ENCODE data around the gene PTPRE. TPM values are rescaled to one million over a fixed set of nuclear protein-coding genes. Genes with fewer than 3 reads are reported as not detected.

PTPRE gene
- total RNA-seq, 3 donors from 2014 or later (not counting 1 experiment from before 2014, with no cell fraction given) = 274 to 280 (median 275) TPM

- no peaks in the 10 kb centered on the region for H3K27me3 Mint-ChIP-seq (ENCODE audit: low read depth in 2 of 2)
- no peak overlapping the region for H3K27ac ChIP-seq (ENCODE audit: low read length)
- peak; percentile 72 to 80 for DNase-seq
- H3K4me3 ChIP-seq (ENCODE audit: low read length) = no peak overlapping the region
- H3K9me3 Mint-ChIP-seq = no peaks in the 10 kb centered on the region
- no peaks in the 10 kb centered on the region for H3K36me3 ChIP-seq (ENCODE audit: control insufficient read depth, insufficient read depth, low read length)
- intact Hi-C loops (cut with micrococcal nuclease) = loop anchor here (1.0 kb wide), 3 partner anchors 12 to 115 kb away; no protein-coding TSS in a partner anchor
- H3K36me3 Mint-ChIP-seq = no peaks in the 10 kb centered on the region
- peaks cover 6% of the 10 kb centered on the region for H3K4me1 ChIP-seq (ENCODE audit: control insufficient read depth, insufficient read depth, low read length)
- H3K4me3 Mint-ChIP-seq = no peak overlapping the region
- H3K4me1 Mint-ChIP-seq = peaks cover 0 to 14% of the 10 kb centered on the region in 2 donors
- ATAC-seq = peak; percentile 88 to 97 (median 97)
- H3K9me3 ChIP-seq (ENCODE audit: control insufficient read depth, insufficient read depth, low read length) = no peaks in the 10 kb centered on the region
- peak; percentile 92 for TF ChIP-seq CTCF (IDR thresholded peaks at IDR 0.05)
- H3K27me3 ChIP-seq (ENCODE audit: control insufficient read depth, insufficient read depth, low read length) = no peaks in the 10 kb centered on the region
- H3K27ac Mint-ChIP-seq = peak overlapping the region in 1 of 2 donors; percentile 53
- WGBS (ENCODE audit: insufficient coverage) = 60% methylated on average over 4 of the region's 5 CpGs
Measured at GRCh38 chr10:128035557-128035973, 128.7 kb downstream of the PTPRE start.

GRCh38 chr10:128036011-128036615, 129.2 kb downstream of the PTPRE start:
- H3K4me3 Mint-ChIP-seq = no peak overlapping the region
- H3K4me1 Mint-ChIP-seq = peaks cover 0 to 14% of the 10 kb centered on the region in 2 donors
- H3K9me3 Mint-ChIP-seq = no peaks in the 10 kb centered on the region
- TF ChIP-seq CTCF (IDR thresholded peaks at IDR 0.05) = no peak
- ATAC-seq (no peak), DNase-seq (no peak)
- H3K27ac Mint-ChIP-seq = peak overlapping the region in 1 of 2 donors; percentile 53
- no peaks in the 10 kb centered on the region for H3K9me3 ChIP-seq (ENCODE audit: control insufficient read depth, insufficient read depth, low read length)
- H3K27me3 Mint-ChIP-seq (ENCODE audit: low read depth in 2 of 2) = no peaks in the 10 kb centered on the region
- no peaks in the 10 kb centered on the region for H3K27me3 ChIP-seq (ENCODE audit: control insufficient read depth, insufficient read depth, low read length)
- no peak overlapping the region for H3K27ac ChIP-seq (ENCODE audit: low read length)
- intact Hi-C loops (cut with micrococcal nuclease) = no loop called here
- peaks cover 6% of the 10 kb centered on the region for H3K4me1 ChIP-seq (ENCODE audit: control insufficient read depth, insufficient read depth, low read length)
- H3K4me3 ChIP-seq (ENCODE audit: low read length) = no peak overlapping the region
- WGBS (ENCODE audit: insufficient coverage) = 70% methylated on average over 9 of the region's 9 CpGs
- H3K36me3 Mint-ChIP-seq = no peaks in the 10 kb centered on the region
- H3K36me3 ChIP-seq (ENCODE audit: control insufficient read depth, insufficient read depth, low read length) = no peaks in the 10 kb centered on the region

GRCh38 chr10:128036746-128037543, 130.0 kb downstream of the PTPRE start:
- Mint-ChIP-seq H3K36me3 (no peaks in the 10 kb centered on the region), H3K27ac (peak overlapping the region in 1 of 2 donors; percentile 53), H3K9me3 (no peaks in the 10 kb centered on the region), H3K4me1 (peaks cover 2 to 18% of the 10 kb centered on the region in 2 donors), H3K27me3 (ENCODE audit: low read depth in 2 of 2) (no peaks in the 10 kb centered on the region), H3K4me3 (no peak overlapping the region)
- intact Hi-C loops (cut with micrococcal nuclease) = no loop called here
- no peak for DNase-seq
- H3K4me3 ChIP-seq (ENCODE audit: low read length) = no peak overlapping the region
- 96% methylated on average over 13 of the region's 14 CpGs for WGBS (ENCODE audit: insufficient coverage)
- H3K36me3 ChIP-seq (ENCODE audit: control insufficient read depth, insufficient read depth, low read length) = no peaks in the 10 kb centered on the region
- H3K9me3 ChIP-seq (ENCODE audit: control insufficient read depth, insufficient read depth, low read length) = no peaks in the 10 kb centered on the region
- ATAC-seq = no peak
- H3K4me1 ChIP-seq (ENCODE audit: control insufficient read depth, insufficient read depth, low read length) = peaks cover 10% of the 10 kb centered on the region
- no peak overlapping the region for H3K27ac ChIP-seq (ENCODE audit: low read length)
- no peak for TF ChIP-seq CTCF (IDR thresholded peaks at IDR 0.05)
- H3K27me3 ChIP-seq (ENCODE audit: control insufficient read depth, insufficient read depth, low read length) = no peaks in the 10 kb centered on the region
